HG02852 (cell line): ENCODE data around the gene PARP9.

Experiments
- ATAC-seq: cut with Tn5 transposase; IDR thresholded peaks from one replicate; pipeline ENCODE4 v1.9.1; 2021; ENCODE audit warnings: mild to moderate bottlenecking, moderate library complexity; ENCODE audit not compliant: unreplicated experiment

The PARP9 gene

GRCh38 chr3:122564155-122564912 is at the start of gene PARP9, which contains the start of gene DTX3L:
Gene PARP9, minus strand, starts transcription at chr3:122564300. Its CDS starts 4,680 bp downstream, at chr3:122559620.
Gene DTX3L, plus strand, starts transcription at chr3:122564338. Its CDS starts 89 bp downstream, at chr3:122564427.
- peak; percentile 69 for ATAC-seq

DNA sequence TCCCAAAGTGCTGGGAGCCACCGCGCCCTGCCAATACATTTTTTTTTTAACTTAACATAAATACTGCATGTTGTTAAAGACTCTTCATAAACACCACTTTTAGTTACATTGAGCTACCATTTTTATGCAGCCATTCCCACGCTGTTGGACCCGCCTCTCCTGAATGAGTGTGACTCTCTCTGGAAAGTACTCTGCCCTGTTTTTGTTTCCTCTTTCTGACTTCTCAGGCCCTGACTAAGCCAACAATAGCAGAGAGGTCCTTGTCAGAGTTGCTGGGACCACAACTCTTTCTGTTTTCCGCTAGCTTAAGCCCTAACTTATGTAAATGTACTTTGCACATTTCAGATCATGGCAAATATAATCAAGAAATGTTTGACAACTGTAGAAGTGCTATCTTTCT is 48.6 kb upstream of the PARP9 start:
- ATAC-seq: no peak

GRCh38 chr3:122609798-122610559 is 45.9 kb upstream of the PARP9 start:
- ATAC-seq: peak; percentile 94

DNA sequence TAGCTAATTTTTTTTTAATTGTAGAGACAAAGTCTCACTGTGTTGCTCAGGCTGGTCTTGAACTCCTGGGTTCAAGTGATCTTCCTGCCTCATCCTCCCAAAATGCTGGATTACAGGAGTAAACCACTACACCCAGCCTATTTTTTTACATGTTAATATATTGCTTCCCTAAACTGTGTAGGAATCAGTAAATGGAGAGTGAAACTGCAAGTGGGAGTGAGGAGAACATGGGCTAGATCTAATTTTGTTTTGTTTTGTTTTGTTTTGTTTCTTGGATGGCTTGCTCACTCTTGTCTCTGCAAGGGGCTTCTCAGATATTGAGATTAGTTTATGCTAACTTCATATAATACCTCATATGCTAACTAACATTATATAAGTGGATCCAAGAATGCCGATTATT is 44.8 kb upstream of the PARP9 start:
- ATAC-seq: no peak

DNA sequence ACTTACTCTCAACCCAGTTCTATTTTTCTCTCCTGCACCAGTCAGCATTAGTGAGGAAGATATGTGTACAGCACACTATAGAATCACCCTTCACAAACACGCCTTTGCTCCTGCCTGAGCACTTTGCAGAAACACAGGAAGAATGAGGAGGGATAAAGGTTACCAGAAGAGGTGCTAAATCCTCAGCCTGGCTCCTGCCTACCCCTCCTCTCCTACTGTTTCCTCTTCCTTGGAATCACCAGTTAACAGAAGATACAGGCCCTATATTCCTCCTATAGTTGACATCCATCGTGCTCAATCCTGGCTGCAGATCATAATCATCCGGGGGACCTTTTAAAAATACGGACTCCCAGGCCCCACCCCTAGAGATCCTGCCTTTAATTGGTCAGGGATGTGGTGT is 42.2 kb upstream of the PARP9 start:
- ATAC-seq: no peak

DNA sequence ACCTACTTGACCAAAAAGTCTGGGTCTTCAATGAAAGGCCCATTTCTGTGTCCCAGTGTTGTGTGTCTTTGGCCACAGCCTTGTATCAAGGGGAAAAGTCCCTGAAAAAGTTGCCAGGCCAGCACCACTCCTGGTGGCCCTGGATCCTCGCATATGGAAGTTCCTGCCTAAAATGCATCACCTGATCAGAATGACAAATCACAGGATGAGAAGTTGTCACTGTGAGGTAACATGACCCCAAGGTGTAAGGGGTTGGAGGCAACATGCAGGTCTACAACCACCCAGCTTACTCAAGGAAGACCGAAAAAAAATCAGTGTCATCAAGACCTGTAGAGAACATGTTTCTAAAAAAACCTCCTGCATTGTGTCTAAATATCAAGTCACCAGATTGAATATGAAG is 39.0 kb upstream of the PARP9 start:
- ATAC-seq: no peak

GRCh38 chr3:122602011-122602710 is 38.1 kb upstream of the PARP9 start:
- no peak for ATAC-seq

DNA sequence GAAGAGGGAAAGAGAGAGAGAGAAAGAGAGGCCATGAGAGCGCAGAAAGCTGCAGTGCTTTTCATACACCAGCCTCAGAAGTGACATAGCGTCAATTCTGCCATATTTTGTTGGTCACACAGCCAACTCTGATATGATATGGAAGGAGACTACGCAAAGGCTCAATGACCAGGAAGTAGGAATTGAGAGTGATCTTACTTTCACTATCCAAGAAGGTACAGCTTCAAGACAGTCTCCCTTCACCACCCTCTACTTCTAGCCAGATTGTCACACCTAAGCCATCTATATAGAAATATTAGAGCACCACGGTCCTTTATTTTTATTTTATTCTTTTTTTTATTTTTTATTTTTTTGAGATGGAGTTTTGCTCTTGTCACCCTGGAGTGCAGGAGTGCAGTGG is 34.5 kb upstream of the PARP9 start:
- ATAC-seq: no peak

DNA sequence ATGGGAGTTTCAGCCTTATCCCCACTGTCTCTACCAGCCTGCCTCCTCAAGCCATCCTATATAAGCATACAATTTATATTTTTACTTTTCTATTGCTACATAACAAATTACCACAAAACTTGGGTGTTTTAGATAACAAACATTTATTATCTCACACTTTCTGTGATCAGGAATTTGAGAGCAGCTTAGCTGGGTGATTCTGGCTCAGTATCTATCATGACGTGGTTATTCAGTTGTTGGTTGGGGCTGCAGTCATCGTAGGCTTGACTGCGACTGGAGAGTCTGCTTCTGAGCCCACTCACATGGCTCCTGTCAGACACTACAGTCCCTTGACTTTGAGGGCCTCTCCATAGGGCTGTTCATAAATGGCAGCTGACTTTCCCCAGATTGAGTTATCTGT is 34.1 kb upstream of the PARP9 start:
- ATAC-seq: no peak

- no peak for ATAC-seq
These were observed 29.9 kb upstream of the PARP9 start for GRCh38 chr3:122594025-122594424.

DNA sequence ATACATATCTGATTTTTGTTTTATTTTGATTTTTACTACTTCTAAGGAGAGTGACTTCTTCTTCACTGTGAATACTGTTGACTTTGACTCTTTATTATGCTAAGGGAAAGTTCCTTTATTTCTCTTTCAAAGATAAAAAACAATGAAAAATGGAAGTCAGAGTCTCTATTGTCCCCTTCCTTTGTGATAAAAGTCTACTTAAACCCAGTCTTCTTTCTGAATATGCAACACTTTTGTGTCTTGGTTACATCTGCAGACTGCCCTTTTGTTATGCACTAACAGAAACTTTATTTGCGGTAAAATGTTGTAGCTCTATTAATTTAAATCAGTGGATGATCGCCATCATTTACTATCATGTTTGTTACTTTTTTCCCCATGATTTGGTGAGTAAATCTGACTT is 26.5 kb upstream of the PARP9 start:
- ATAC-seq: no peak

DNA sequence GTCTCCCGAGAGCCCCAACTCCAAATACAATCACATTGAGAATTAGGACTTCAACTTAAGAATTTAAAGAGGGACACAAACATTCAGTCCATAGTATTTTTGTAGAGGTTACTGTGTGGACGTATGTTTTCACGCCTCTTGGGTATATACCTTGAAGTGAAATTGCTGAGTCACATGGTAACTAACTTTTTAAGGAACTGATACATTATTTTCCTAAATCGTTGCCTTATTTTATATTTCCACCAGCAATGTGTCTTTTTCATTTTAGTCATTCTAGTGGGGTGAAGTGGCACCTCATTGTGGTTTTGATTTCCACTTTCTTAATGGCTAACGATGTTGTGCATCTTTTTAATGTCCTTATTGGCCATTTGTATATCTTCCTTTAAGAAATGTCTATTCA is 25.2 kb upstream of the PARP9 start:
- peak; percentile 73 for ATAC-seq

- ATAC-seq: no peak
These were observed 23.5 kb upstream of the PARP9 start for GRCh38 chr3:122587572-122587971.

GRCh38 chr3:122586773-122587485 is 22.8 kb upstream of the PARP9 start:
- no peak for ATAC-seq

GRCh38 chr3:122586098-122586497 is 22.0 kb upstream of the PARP9 start:
- no peak for ATAC-seq

- no peak for ATAC-seq
These were observed 18.3 kb upstream of the PARP9 start for GRCh38 chr3:122582390-122582789.

GRCh38 chr3:122581622-122582021 is 17.5 kb upstream of the PARP9 start:
- no peak for ATAC-seq

DNA sequence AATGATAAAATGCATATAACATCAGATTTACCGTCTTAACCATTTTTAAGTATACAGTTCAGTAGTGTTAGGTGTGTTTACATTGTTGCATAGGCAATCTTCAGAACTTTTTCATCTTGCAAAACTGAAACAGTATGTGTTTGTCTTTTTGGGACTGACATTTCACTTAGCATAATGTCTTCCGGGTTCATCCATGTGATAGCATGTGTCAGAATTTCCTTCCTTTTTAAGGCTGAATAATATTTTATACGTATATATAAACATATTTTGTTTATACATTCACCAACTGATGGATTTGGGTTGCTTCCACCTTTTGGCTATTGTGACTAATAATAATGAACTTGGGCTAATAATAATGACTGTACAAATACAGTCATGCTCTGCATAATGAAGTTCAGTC is 16.4 kb upstream of the PARP9 start:
- no peak for ATAC-seq

GRCh38 chr3:122578069-122578740 is 14.1 kb upstream of the PARP9 start:
- ATAC-seq: no peak

GRCh38 chr3:122577409-122578031 is 13.4 kb upstream of the PARP9 start, which contains the start of gene PARP15:
Gene PARP15, plus strand, starts transcription at chr3:122577650. Its CDS starts 18 bp downstream, at chr3:122577668.
- ATAC-seq: no peak
